Breast epithelium (tissue), 4 donors: ENCODE results near the gene CCDC149. TPM values are rescaled to one million over a fixed set of nuclear protein-coding genes. Genes with fewer than 3 reads are reported as not detected.

ENCODE experiments used
- DNase-seq, 2 donors: peaks; one replicate each; pipeline ENCODE4 v3.0.0-alpha.2; 2019; ENCODE audit warnings: low spot score in 2 of 2
- H3K27ac ChIP-seq, 2 donors: fragments of 200-600 bp; sonication (generic) in 1 of 2; one replicate each; pipeline ENCODE4 v1.5.1; 2016 to 2019; ENCODE audit warnings: mild to moderate bottlenecking in 1 of 2
- H3K27me3 ChIP-seq, 2 donors: fragments of 200-600 bp; sonication (generic) in 1 of 2; one replicate each; pipeline versions ENCODE4 v1.5.1 to v1.6.0; 2017 to 2019; ENCODE audit warnings: control low read depth in 1 of 2, mild to moderate bottlenecking in 1 of 2
- H3K36me3 ChIP-seq: fragments of 200-600 bp; one replicate; pipeline ENCODE4 v1.5.1; 2019
- H3K4me1 ChIP-seq, 2 donors: fragments of 200-600 bp; sonication (generic); one replicate each; pipeline ENCODE4 v1.5.1; 2016 to 2019; ENCODE audit warnings: control low read depth in 1 of 2
- H3K4me3 ChIP-seq, 3 donors: fragments of 200-600 bp; sonication (generic); 1 replicate in 2 of 3; 2 replicates in 1 of 3; pipeline ENCODE4 v1.5.1; 2016 to 2019; ENCODE audit warnings: mild to moderate bottlenecking in 3 of 3, moderate library complexity in 2 of 3
- H3K9me3 ChIP-seq, 2 donors: fragments of 200-600 bp; sonication (generic) in 1 of 2; one replicate each; pipeline ENCODE4 v1.5.1; 2016 to 2019; ENCODE audit warnings: control low read depth in 1 of 2
- CTCF ChIP-seq, 3 donors: fragments of 450-650 bp; IDR thresholded peaks; one replicate each; pipeline ENCODE4 v1.5.1; 2016 to 2017; ENCODE audit warnings: antibody characterized with exemption in 3 of 3, mild to moderate bottlenecking in 3 of 3, moderate library complexity in 3 of 3
- POLR2A ChIP-seq: fragments of 450-650 bp; IDR thresholded peaks from one replicate; pipeline ENCODE4 v1.6.1; 2016; ENCODE audit warnings: antibody characterized with exemption, mild to moderate bottlenecking, moderate library complexity
- POLR2AphosphoS5 ChIP-seq, 3 donors: sonication (generic); formaldehyde crosslinking; IDR thresholded peaks; one replicate each; pipeline ENCODE4 v1.6.1; 2017; ENCODE audit warnings: antibody characterized with exemption in 3 of 3
- intact Hi-C: fragments of 100-400 bp; cut with DNase I; formaldehyde crosslinking; loops from one replicate; pipeline ENCODE4 v1.15.1; 2023; ENCODE audit warnings: low total_unique reads
- total RNA-seq, 3 donors: library from RNA; depleted of rRNA; stranded (reverse); fragments of >200 nt; gene quantifications; one replicate each; pipeline ENCODE4 v1.1.0, GENCODE V29; 2016

The CCDC149 gene
- total RNA-seq, 3 donors from 2014 or later = 15.8 to 21.0 (median 18.6) TPM

- no peaks in the 10 kb centered on the region for H3K27me3 ChIP-seq
- H3K4me1 ChIP-seq = no peaks in the 10 kb centered on the region
- peaks cover 14 to 16% of the 10 kb centered on the region in 2 donors for H3K9me3 ChIP-seq
- no peak for DNase-seq
- intact Hi-C loops = no loop called here
- no peaks in the 10 kb centered on the region for H3K36me3 ChIP-seq
- TF ChIP-seq POLR2A (no peak), POLR2AphosphoS5 (IDR thresholded peaks at IDR 0.05) (no peak), CTCF (IDR thresholded peaks at IDR 0.05) (no peak)
- no peak overlapping the region for H3K27ac ChIP-seq
- H3K4me3 ChIP-seq = no peak overlapping the region
Observed at GRCh38 chr4:24865401-24865800, 47.4 kb downstream of the CCDC149 start.

GRCh38 chr4:24863799-24864198 lies 49.0 kb downstream of the CCDC149 start:
- Histone ChIP-seq H3K27ac (no peak overlapping the region), H3K27me3 (no peaks in the 10 kb centered on the region), H3K9me3 (peaks cover 14 to 16% of the 10 kb centered on the region in 2 donors), H3K36me3 (no peaks in the 10 kb centered on the region), H3K4me3 (no peak overlapping the region), H3K4me1 (no peaks in the 10 kb centered on the region)
- no peak for TF ChIP-seq POLR2AphosphoS5 (IDR thresholded peaks at IDR 0.05)
- no peak for TF ChIP-seq POLR2A
- TF ChIP-seq CTCF (IDR thresholded peaks at IDR 0.05) = no peak
- DNase-seq = no peak
- intact Hi-C loops = no loop called here

DNA sequence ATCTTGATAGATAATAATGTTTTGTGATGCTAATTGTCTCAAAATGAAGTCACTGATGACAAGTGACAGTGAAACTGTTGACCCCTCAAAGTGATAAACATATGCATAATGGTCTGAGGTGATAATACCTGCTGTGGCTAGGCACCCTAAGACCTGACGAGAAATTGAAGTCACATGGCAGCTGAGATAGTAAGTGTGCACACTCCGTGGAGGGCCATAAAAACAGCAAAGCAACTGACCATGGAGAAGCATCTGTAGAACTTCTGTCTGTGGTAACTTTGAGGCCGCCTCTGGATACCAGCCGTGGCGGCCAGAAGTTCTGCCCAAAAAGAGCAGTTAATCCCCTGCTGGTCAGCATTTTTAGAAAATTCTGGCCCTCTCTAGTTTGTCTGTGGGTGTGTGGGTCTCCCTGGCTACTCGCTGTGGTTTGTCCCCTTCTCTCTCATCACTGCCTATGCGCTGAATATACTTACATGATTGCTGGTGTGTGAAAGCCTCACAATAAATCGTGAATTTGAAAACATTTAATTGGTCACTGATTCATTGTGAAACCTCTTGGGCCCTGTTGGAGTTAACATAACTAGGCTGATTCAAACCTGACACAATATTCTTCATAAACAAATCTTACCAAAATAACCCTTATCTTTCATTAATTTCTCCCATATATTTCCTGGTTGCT lies 50.6 kb downstream of the CCDC149 start:
- Histone ChIP-seq H3K4me3 (no peak overlapping the region), H3K27ac (no peak overlapping the region), H3K4me1 (no peaks in the 10 kb centered on the region), H3K27me3 (no peaks in the 10 kb centered on the region), H3K36me3 (no peaks in the 10 kb centered on the region), H3K9me3 (peaks cover 14 to 16% of the 10 kb centered on the region in 2 donors)
- no peak for TF ChIP-seq CTCF (IDR thresholded peaks at IDR 0.05)
- no peak for TF ChIP-seq POLR2A
- TF ChIP-seq POLR2AphosphoS5 (IDR thresholded peaks at IDR 0.05) = no peak
- DNase-seq = no peak
- intact Hi-C loops = no loop called here

DNA sequence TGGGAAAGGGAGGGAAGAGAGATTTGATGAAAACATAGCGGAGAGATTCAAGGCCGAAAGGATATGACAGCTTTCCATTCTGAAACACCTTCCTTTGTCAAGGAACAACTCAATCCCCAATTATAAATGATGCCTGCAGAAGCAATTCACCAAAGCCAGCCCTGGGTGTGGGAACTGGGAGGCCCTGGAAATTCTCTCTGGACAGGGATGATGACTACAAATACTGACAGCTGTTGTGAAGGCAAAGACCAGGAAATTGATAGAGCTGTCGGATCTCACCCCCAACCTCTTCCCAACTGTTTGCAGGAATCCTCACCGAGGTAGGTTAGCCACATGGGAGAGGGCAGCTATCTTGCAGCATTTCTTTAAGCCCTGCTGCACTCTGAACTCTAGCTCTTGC lies 54.3 kb downstream of the CCDC149 start:
- no peaks in the 10 kb centered on the region for H3K4me1 ChIP-seq
- H3K9me3 ChIP-seq = peaks cover 2 to 4% of the 10 kb centered on the region in 2 donors
- H3K27ac ChIP-seq = no peak overlapping the region
- no peak for DNase-seq
- no peaks in the 10 kb centered on the region for H3K27me3 ChIP-seq
- no peak overlapping the region for H3K4me3 ChIP-seq
- no peaks in the 10 kb centered on the region for H3K36me3 ChIP-seq
- TF ChIP-seq POLR2AphosphoS5 (IDR thresholded peaks at IDR 0.05) (no peak), CTCF (IDR thresholded peaks at IDR 0.05) (no peak), POLR2A (no peak)
- intact Hi-C loops = no loop called here

DNA sequence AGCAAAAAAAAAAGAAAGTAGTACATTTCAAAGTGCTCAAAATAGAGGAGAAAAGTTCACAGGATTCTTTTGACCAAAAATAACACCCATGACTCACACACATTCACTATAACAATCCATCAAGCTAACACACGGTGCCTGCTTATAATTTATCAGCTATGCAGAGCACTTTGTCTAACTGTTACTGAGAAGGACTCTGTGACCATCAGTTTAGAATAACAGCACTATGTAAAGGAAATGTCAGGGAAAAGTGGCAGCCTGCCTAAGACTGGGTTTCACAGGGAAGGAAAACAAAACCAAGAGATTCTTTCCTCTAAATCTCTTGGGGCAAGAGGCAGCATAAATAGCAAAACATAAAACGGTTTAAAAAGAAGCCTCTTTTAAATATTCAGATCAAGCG lies 54.8 kb downstream of the CCDC149 start:
- Histone ChIP-seq H3K4me1 (no peaks in the 10 kb centered on the region), H3K27ac (no peak overlapping the region), H3K4me3 (no peak overlapping the region), H3K9me3 (no peaks in the 10 kb centered on the region), H3K27me3 (no peaks in the 10 kb centered on the region), H3K36me3 (no peaks in the 10 kb centered on the region)
- TF ChIP-seq POLR2AphosphoS5 (IDR thresholded peaks at IDR 0.05) (no peak), POLR2A (no peak), CTCF (IDR thresholded peaks at IDR 0.05) (no peak)
- DNase-seq = no peak
- intact Hi-C loops = no loop called here
